Measurements from ENCODE around the gene SIPA1L2. TPM values are rescaled to one million over a fixed set of nuclear protein-coding genes. Genes with fewer than 3 reads are reported as not detected.

The SIPA1L2 gene
- total RNA-seq, 3 donors from 2014 or later: 78.7 to 94.4 (median 79.0) TPM

- H3K4me3 ChIP-seq: peak overlapping the region; percentile 73
- no peaks in the 10 kb centered on the region for H3K9me3 ChIP-seq
- intact Hi-C loops (cut with DNase I, micrococcal nuclease): loop anchor here (5.0 to 10.0 kb wide), 3 partner anchors 164 to 614 kb away; no protein-coding TSS in a partner anchor
- ATAC-seq (no peak), DNase-seq (no peak)
- TF ChIP-seq CTCF (IDR thresholded peaks at IDR 0.05): no peak
- peaks cover 33% of the 10 kb centered on the region for H3K4me1 ChIP-seq (ENCODE audit: low read depth)
- H3K36me3 ChIP-seq (ENCODE audit: low read depth): no peaks in the 10 kb centered on the region
Measured at GRCh38 chr1:232630894-232631195, 912 bp upstream of the SIPA1L2 start.

GRCh38 chr1:232629250-232630046, 485 bp downstream of the SIPA1L2 start:
- intact Hi-C loops (cut with DNase I, micrococcal nuclease): loop anchor here (5.0 to 10.0 kb wide), 4 partner anchors 165 to 765 kb away; no protein-coding TSS in a partner anchor
- no peak for TF ChIP-seq CTCF (IDR thresholded peaks at IDR 0.05)
- H3K36me3 ChIP-seq (ENCODE audit: low read depth): no peaks in the 10 kb centered on the region
- H3K4me3 ChIP-seq: peak overlapping the region; percentile 73
- H3K4me1 ChIP-seq (ENCODE audit: low read depth): peaks cover 33% of the 10 kb centered on the region
- no peaks in the 10 kb centered on the region for H3K9me3 ChIP-seq
- DNase-seq (peak; percentile 43 to 71 (median 65)), ATAC-seq (no peak)

DNA sequence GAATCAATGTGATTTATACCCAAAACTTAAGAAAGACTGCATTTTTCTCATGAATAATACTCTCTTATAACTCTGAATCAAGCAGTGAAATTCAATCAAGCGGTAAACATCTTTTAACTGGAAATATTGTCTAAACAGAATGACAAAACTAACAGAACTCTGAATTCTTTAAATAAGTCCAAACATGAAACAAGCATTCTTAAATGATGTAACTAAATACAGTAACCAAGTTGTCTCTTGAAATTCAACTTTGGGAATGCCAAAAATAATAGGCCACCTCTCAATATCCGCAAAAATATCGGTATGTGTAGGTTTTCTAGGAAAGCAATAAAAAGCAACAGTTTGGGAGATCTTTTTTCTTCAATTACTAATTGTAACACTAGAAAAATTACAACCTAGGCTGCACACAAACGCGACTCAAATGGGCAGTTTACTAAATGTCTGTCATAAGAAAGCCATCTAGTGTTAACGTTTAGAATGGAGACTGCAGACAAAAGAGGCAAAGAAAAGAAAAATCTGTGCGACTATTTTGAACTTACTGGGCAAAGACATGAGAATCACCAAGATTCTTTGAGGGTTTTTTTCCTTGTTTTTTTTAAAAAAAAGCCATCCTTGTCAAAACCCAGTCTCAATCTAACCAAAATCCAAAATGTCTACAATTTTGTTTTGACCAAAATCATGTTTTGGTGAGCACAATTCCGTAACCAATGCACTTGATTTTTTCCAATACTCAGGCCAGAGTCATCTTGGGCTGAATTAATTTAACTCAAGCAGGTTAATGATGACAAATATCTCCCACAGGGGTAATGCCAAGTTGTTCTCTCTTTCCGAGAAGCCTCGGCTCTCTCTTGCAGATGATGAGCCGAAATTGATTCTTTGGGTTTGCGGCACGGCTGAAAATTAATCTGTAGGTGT, 1.3 kb downstream of the SIPA1L2 start:
- DNase-seq (no peak), ATAC-seq (no peak)
- no peak for TF ChIP-seq CTCF (IDR thresholded peaks at IDR 0.05)
- no peaks in the 10 kb centered on the region for H3K36me3 ChIP-seq (ENCODE audit: low read depth)
- peak overlapping the region; percentile 73 for H3K4me3 ChIP-seq
- intact Hi-C loops (cut with DNase I, micrococcal nuclease): loop anchor here (10.0 kb wide), 1 partner anchor 764 kb away; no protein-coding TSS in a partner anchor
- H3K9me3 ChIP-seq: no peaks in the 10 kb centered on the region
- H3K4me1 ChIP-seq (ENCODE audit: low read depth): peaks cover 34% of the 10 kb centered on the region

GRCh38 chr1:232627645-232628334, 2.1 kb downstream of the SIPA1L2 start:
- no peak overlapping the region for H3K4me3 ChIP-seq
- peaks cover 36% of the 10 kb centered on the region for H3K4me1 ChIP-seq (ENCODE audit: low read depth)
- H3K36me3 ChIP-seq (ENCODE audit: low read depth): no peaks in the 10 kb centered on the region
- H3K9me3 ChIP-seq: no peaks in the 10 kb centered on the region
- peak; percentile 21 for ATAC-seq
- TF ChIP-seq CTCF (IDR thresholded peaks at IDR 0.05): no peak
- peak in 1 of 3 donors; percentile 59 for DNase-seq
- intact Hi-C loops (cut with DNase I, micrococcal nuclease): loop anchor here (10.0 kb wide), 1 partner anchor 763 kb away; no protein-coding TSS in a partner anchor

GRCh38 chr1:232627171-232627570, 2.8 kb downstream of the SIPA1L2 start:
- Histone ChIP-seq H3K4me1 (ENCODE audit: low read depth) (peaks cover 34% of the 10 kb centered on the region), H3K4me3 (no peak overlapping the region), H3K9me3 (no peaks in the 10 kb centered on the region), H3K36me3 (ENCODE audit: low read depth) (no peaks in the 10 kb centered on the region)
- DNase-seq (no peak), ATAC-seq (no peak)
- intact Hi-C loops (cut with DNase I, micrococcal nuclease): loop anchor here (10.0 kb wide), 1 partner anchor 762 kb away; no protein-coding TSS in a partner anchor
- no peak for TF ChIP-seq CTCF (IDR thresholded peaks at IDR 0.05)

All from mucosa of descending colon (tissue), 3 donors.